Endodermal cell (in vitro differentiated cells): ENCODE data around the gene NKX1-2. TPM values are rescaled to one million over a fixed set of nuclear protein-coding genes. Genes with fewer than 3 reads are reported as not detected.
A peak's percentile ranks its signal among the peaks of the same experiment; 100 is the strongest.

Source experiments
- DNase-seq: peaks from one replicate; pipeline ENCODE4 v3.0.0-alpha.2; 2017
- H3K27ac ChIP-seq: 2 replicates; pipeline ENCODE4 v1.5.1; 2013; ENCODE audit warnings: mild to moderate bottlenecking, low read depth, low read length, moderate library complexity
- H3K27me3 ChIP-seq: 2 replicates; pipeline ENCODE4 v1.6.1; 2013; ENCODE audit warnings: mild to moderate bottlenecking, low read length, moderate library complexity; ENCODE audit not compliant: insufficient read depth, control insufficient read depth, poor library complexity, severe bottlenecking
- H3K36me3 ChIP-seq: 2 replicates; pipeline ENCODE4 v1.7.0; 2013; ENCODE audit warnings: mild to moderate bottlenecking, low read length, moderate library complexity; ENCODE audit not compliant: control insufficient read depth, insufficient read depth
- H3K4me1 ChIP-seq: one replicate; pipeline ENCODE4 v1.7.0; 2013; ENCODE audit warnings: low read length; ENCODE audit not compliant: control insufficient read depth, insufficient read depth
- H3K4me3 ChIP-seq: 2 replicates; pipeline ENCODE4 v1.5.1; 2013; ENCODE audit warnings: mild to moderate bottlenecking, low read length, moderate library complexity
- H3K9ac ChIP-seq: 2 replicates; pipeline ENCODE4 v1.6.1; 2013; ENCODE audit warnings: mild to moderate bottlenecking, low read length, moderate library complexity; ENCODE audit not compliant: poor library complexity, severe bottlenecking; ENCODE audit errors: extremely low read depth
- H3K9me3 ChIP-seq: 2 replicates; pipeline ENCODE4 v1.6.1; 2013; ENCODE audit warnings: mild to moderate bottlenecking, low read length, moderate library complexity; ENCODE audit not compliant: control insufficient read depth
- H3K27ac Mint-ChIP-seq: 2 replicates; pipeline ENCODE4 v1.8.0; 2020; ENCODE audit warnings: mixed read lengths
- H3K27me3 Mint-ChIP-seq: 2 replicates; pipeline ENCODE4 v1.8.0; 2021; ENCODE audit warnings: mild to moderate bottlenecking, mixed read lengths; ENCODE audit not compliant: insufficient read depth
- H3K36me3 Mint-ChIP-seq: 2 replicates; pipeline ENCODE4 v1.8.0; 2020; ENCODE audit warnings: low read depth, mixed read lengths
- H3K4me1 Mint-ChIP-seq: 2 replicates; pipeline ENCODE4 v1.8.0; 2020; ENCODE audit warnings: mixed read lengths
- H3K4me3 Mint-ChIP-seq: 2 replicates; pipeline ENCODE4 v1.8.0; 2020; ENCODE audit warnings: mild to moderate bottlenecking, moderate library complexity, mixed read lengths
- H3K9me3 Mint-ChIP-seq: 2 replicates; pipeline ENCODE4 v1.8.0; 2020; ENCODE audit warnings: mild to moderate bottlenecking, mixed read lengths
- WGBS, 2 experiments: methylation state at CpG; one replicate each; pipeline versions ENCODE4 v1.1.5 to v1.1.7; 2013; ENCODE audit warnings: missing lambda C conversion rate in 2 of 2, mixed read lengths in 1 of 2; ENCODE audit not compliant: insufficient coverage in 1 of 2, insufficient read length in 1 of 2; 5-methylcytosine and 5-hydroxymethylcytosine counted together
- total RNA-seq, 2 donors: library from RNA; stranded (reverse); fragmentation: NEBNext Ultra II Directional in 1 of 2; extraction: Animal tissue kit (Norgen Biotek cat#: 25700) in 1 of 2; gene quantifications; 2 replicates in 1 of 2; 3 replicates in 1 of 2; pipeline ENCODE4 v1.2.1, GENCODE V29; 2021
- TF ChIP-seq, protein P1 (sequence below): fragments of 200-600 bp; sonication (generic); conservative IDR thresholded peaks from 2 replicates; pipeline ENCODE4 v1.5.0; 2021; ENCODE audit warnings: antibody characterized with exemption, mild to moderate bottlenecking

The NKX1-2 gene
- total RNA-seq, 2 donors from 2014 or later: 2.3 to 3.3 TPM

- H3K4me1 ChIP-seq: no peaks in the 10 kb centered on the region
- H3K4me3 Mint-ChIP-seq: no peak overlapping the region
- no peak overlapping the region for H3K9ac ChIP-seq
- no peak for DNase-seq
- H3K4me1 Mint-ChIP-seq: peaks cover 7% of the 10 kb centered on the region
- no peak overlapping the region for H3K4me3 ChIP-seq
- H3K27me3 Mint-ChIP-seq: no peaks in the 10 kb centered on the region
- H3K36me3 ChIP-seq: no peaks in the 10 kb centered on the region
- H3K9me3 ChIP-seq: peaks cover 11% of the 10 kb centered on the region
- 78 to 88% methylated on average over 2 of the region's 2 CpGs for WGBS, 2 experiments
- peak overlapping the region; percentile 66 for H3K27ac ChIP-seq
- peaks cover 14% of the 10 kb centered on the region for H3K9me3 Mint-ChIP-seq
- H3K27ac Mint-ChIP-seq: no peak overlapping the region
- peaks cover 36% of the 10 kb centered on the region for H3K36me3 Mint-ChIP-seq
- TF ChIP-seq, protein P1, sequence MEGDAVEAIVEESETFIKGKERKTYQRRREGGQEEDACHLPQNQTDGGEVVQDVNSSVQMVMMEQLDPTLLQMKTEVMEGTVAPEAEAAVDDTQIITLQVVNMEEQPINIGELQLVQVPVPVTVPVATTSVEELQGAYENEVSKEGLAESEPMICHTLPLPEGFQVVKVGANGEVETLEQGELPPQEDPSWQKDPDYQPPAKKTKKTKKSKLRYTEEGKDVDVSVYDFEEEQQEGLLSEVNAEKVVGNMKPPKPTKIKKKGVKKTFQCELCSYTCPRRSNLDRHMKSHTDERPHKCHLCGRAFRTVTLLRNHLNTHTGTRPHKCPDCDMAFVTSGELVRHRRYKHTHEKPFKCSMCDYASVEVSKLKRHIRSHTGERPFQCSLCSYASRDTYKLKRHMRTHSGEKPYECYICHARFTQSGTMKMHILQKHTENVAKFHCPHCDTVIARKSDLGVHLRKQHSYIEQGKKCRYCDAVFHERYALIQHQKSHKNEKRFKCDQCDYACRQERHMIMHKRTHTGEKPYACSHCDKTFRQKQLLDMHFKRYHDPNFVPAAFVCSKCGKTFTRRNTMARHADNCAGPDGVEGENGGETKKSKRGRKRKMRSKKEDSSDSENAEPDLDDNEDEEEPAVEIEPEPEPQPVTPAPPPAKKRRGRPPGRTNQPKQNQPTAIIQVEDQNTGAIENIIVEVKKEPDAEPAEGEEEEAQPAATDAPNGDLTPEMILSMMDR: no peak
- H3K27me3 ChIP-seq: no peaks in the 10 kb centered on the region
Observed at GRCh38 chr10:124484661-124485060, 34.8 kb upstream of the NKX1-2 start.

GRCh38 chr10:124484031-124484430 lies 34.2 kb upstream of the NKX1-2 start:
- H3K27me3 ChIP-seq: no peaks in the 10 kb centered on the region
- peaks cover 11% of the 10 kb centered on the region for H3K9me3 ChIP-seq
- TF ChIP-seq, protein P1: no peak
- peaks cover 7% of the 10 kb centered on the region for H3K4me1 Mint-ChIP-seq
- H3K27ac ChIP-seq: peak overlapping the region; percentile 66
- H3K9ac ChIP-seq: no peak overlapping the region
- no peak overlapping the region for H3K4me3 ChIP-seq
- peaks cover 36% of the 10 kb centered on the region for H3K36me3 Mint-ChIP-seq
- H3K36me3 ChIP-seq: no peaks in the 10 kb centered on the region
- no peak overlapping the region for H3K4me3 Mint-ChIP-seq
- no peaks in the 10 kb centered on the region for H3K27me3 Mint-ChIP-seq
- no peak for DNase-seq
- peaks cover 14% of the 10 kb centered on the region for H3K9me3 Mint-ChIP-seq
- 83 to 91% methylated on average over 10 to 17 of the region's 17 CpGs for WGBS, 2 experiments
- no peak overlapping the region for H3K27ac Mint-ChIP-seq
- H3K4me1 ChIP-seq: no peaks in the 10 kb centered on the region

GRCh38 chr10:124482876-124483275 lies 33.0 kb upstream of the NKX1-2 start:
- Histone ChIP-seq H3K4me3 (no peak overlapping the region), H3K4me1 (no peaks in the 10 kb centered on the region), H3K27ac (no peak overlapping the region), H3K27me3 (no peaks in the 10 kb centered on the region), H3K9me3 (peaks cover 11% of the 10 kb centered on the region), H3K36me3 (no peaks in the 10 kb centered on the region), H3K9ac (no peak overlapping the region)
- Mint-ChIP-seq H3K4me1 (peaks cover 7% of the 10 kb centered on the region), H3K27ac (peak overlapping the region; percentile 20), H3K36me3 (peaks cover 27% of the 10 kb centered on the region), H3K4me3 (no peak overlapping the region), H3K9me3 (peaks cover 14% of the 10 kb centered on the region), H3K27me3 (no peaks in the 10 kb centered on the region)
- WGBS, 2 experiments: 92 to 94% methylated on average over 9 to 12 of the region's 12 CpGs
- DNase-seq: no peak
- TF ChIP-seq, protein P1: no peak
